ENCODE measurements around the gene SORCS1. TPM values are rescaled to one million over a fixed set of nuclear protein-coding genes. Genes with fewer than 3 reads are reported as not detected.

SORCS1 gene
- total RNA-seq, 1 experiment from 2014 or later, result 1.7 TPM

- Histone ChIP-seq H2BK5ac (ENCODE audit: insufficient read length, low read length) (no peak overlapping the region), H2AFZ (ENCODE audit: low read length) (no peak overlapping the region), H3K9ac (ENCODE audit: extremely low read depth, insufficient read length, low read length) (no peak overlapping the region), H3K79me2 (ENCODE audit: insufficient read depth, low read length) (no peaks in the 10 kb centered on the region), H4K8ac (replicated peaks; ENCODE audit: insufficient read length, low read depth, low read length) (no peak overlapping the region), H4K91ac (ENCODE audit: insufficient read length, low read depth, low read length) (no peak overlapping the region), H3K27ac (ENCODE audit: insufficient read length, low read depth, low read length) (no peak overlapping the region), H3K9me3 (ENCODE audit: control insufficient read depth, low read depth, low read length) (no peaks in the 10 kb centered on the region), H3K18ac (ENCODE audit: insufficient read length, low read depth, low read length) (no peak overlapping the region), H2BK12ac (ENCODE audit: insufficient read length, low read depth, low read length) (no peak overlapping the region), H2AK5ac (ENCODE audit: insufficient read length, low read length) (no peak overlapping the region), H4K20me1 (ENCODE audit: control insufficient read depth, insufficient read depth, insufficient read length) (no peaks in the 10 kb centered on the region), H3T11ph (ENCODE audit: low read length) (no peak overlapping the region), H4K5ac (ENCODE audit: insufficient read length, low read depth, low read length) (no peak overlapping the region), H3K4me1 (ENCODE audit: insufficient read depth, low read length) (no peaks in the 10 kb centered on the region), H3K79me1 (ENCODE audit: insufficient read depth, low read depth, low read length, poor library complexity, severe bottlenecking) (no peaks in the 10 kb centered on the region), H3K23ac (ENCODE audit: insufficient read length, low read depth, low read length) (no peak overlapping the region), H2BK120ac (ENCODE audit: low read depth, low read length, poor library complexity, severe bottlenecking) (no peak overlapping the region), H3K4ac (ENCODE audit: low read depth, low read length) (no peak overlapping the region), H2BK20ac (ENCODE audit: low read depth, low read length, poor library complexity, severe bottlenecking) (no peak overlapping the region), H3K27me3 (ENCODE audit: insufficient read depth, low read length) (no peaks in the 10 kb centered on the region), H3K14ac (ENCODE audit: insufficient read depth, low read length) (no peak overlapping the region), H2BK15ac (ENCODE audit: low read depth, low read length) (no peak overlapping the region), H3K56ac (ENCODE audit: insufficient read length, low read depth, low read length) (no peak overlapping the region), H3K4me2 (ENCODE audit: insufficient read depth, insufficient read length, low read length) (no peak overlapping the region), H3K23me2 (ENCODE audit: insufficient read length, low read depth, low read length, poor library complexity, severe bottlenecking) (no peaks in the 10 kb centered on the region)
- H3K9me3 Mint-ChIP-seq, result no peaks in the 10 kb centered on the region
- no peak for DNase-seq
- peaks cover 0 to 3% of the 10 kb centered on the region in 2 experiments; a peak in 2 of 4 replicates for H3K4me1 Mint-ChIP-seq
- no peaks in the 10 kb centered on the region for H3K36me3 Mint-ChIP-seq (ENCODE audit: insufficient read depth in 1 of 3, low read depth in 3 of 3)
- H3K4me3 Mint-ChIP-seq, result no peak overlapping the region
- peaks cover 2% of the 10 kb centered on the region; the same call in 1 of the 2 replicates for H3K27me3 Mint-ChIP-seq (ENCODE audit: low read depth)
- no peak overlapping the region for H3K27ac Mint-ChIP-seq
- TF ChIP-seq CTCF (conservative IDR thresholded peaks at IDR 0.05), result no peak
Observed at GRCh38 chr10:106592396-106592795, 572.1 kb downstream of the SORCS1 start.

All from H9 (cell line).